Esophagus squamous epithelium (tissue), 4 donors: Measurements from ENCODE around the gene SCYGR3.

Experiments
- POLR2A ChIP-seq, 4 donors: fragments of 450-650 bp; IDR thresholded peaks; one replicate each; pipeline ENCODE4 v1.6.1; 2017; ENCODE audit warnings: antibody characterized with exemption in 4 of 4, mild to moderate bottlenecking in 4 of 4, moderate library complexity in 3 of 4
- TF ChIP-seq, protein P1 (sequence below), 6 experiments: fragments of 450-650 bp in 4 of 6; fragments of 200-600 bp in 2 of 6; sonication (generic) in 2 of 6; IDR thresholded peaks; one replicate each; pipeline ENCODE4 v1.5.1; 2016 to 2019; ENCODE audit warnings: antibody characterized with exemption in 6 of 6, mild to moderate bottlenecking in 4 of 6, moderate library complexity in 4 of 6

DNA sequence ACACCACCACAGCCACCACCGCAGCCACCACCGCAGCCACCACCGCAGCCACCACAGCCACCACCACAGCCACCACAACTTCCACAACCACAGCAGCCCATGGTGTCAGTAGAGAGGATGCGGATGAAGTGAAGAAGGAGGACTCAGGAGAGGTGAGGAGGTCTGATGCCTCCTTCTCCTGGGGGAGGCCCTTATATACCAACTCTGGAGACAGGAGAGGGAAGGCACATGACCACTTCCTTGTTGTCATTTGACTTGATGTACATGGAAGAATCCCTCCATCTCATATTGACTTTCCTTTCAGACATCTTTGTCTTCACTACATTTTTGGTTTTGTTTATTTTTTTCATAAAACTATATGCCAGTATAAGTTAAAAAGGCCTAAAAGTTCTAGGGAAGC lies at the start of gene SCYGR3:
- TF ChIP-seq, protein P1, sequence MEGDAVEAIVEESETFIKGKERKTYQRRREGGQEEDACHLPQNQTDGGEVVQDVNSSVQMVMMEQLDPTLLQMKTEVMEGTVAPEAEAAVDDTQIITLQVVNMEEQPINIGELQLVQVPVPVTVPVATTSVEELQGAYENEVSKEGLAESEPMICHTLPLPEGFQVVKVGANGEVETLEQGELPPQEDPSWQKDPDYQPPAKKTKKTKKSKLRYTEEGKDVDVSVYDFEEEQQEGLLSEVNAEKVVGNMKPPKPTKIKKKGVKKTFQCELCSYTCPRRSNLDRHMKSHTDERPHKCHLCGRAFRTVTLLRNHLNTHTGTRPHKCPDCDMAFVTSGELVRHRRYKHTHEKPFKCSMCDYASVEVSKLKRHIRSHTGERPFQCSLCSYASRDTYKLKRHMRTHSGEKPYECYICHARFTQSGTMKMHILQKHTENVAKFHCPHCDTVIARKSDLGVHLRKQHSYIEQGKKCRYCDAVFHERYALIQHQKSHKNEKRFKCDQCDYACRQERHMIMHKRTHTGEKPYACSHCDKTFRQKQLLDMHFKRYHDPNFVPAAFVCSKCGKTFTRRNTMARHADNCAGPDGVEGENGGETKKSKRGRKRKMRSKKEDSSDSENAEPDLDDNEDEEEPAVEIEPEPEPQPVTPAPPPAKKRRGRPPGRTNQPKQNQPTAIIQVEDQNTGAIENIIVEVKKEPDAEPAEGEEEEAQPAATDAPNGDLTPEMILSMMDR (IDR thresholded peaks at IDR 0.05): no peak
- no peak for TF ChIP-seq POLR2A (IDR thresholded peaks at IDR 0.05)
